DOHH2 (cell line): Measurements from ENCODE around the gene OR56A4.

Source experiments
- CTCF ChIP-seq: fragments of 200-600 bp; sonication (generic); IDR thresholded peaks from one replicate; pipeline ENCODE4 v1.5.1; 2014; ENCODE audit warnings: antibody characterized with exemption, mild to moderate bottlenecking, low read depth, low read length; ENCODE audit not compliant: poor library complexity, severe bottlenecking
- EZH2phosphoT487 ChIP-seq: fragments of 200-600 bp; sonication (generic); IDR thresholded peaks from 2 replicates; pipeline ENCODE4 v1.6.1; 2017; ENCODE audit warnings: borderline replicate concordance, mild to moderate bottlenecking, antibody characterized with exemption, low read length, moderate library complexity, mixed read lengths

GRCh38 chr11:5973530-5973929 is 33.2 kb downstream of the OR56A4 start:
- no peak for TF ChIP-seq CTCF
- no peak for TF ChIP-seq EZH2phosphoT487
